Measurements from ENCODE around the gene GRID1.

- TF ChIP-seq POLR2A (IDR thresholded peaks at IDR 0.05) = no peak
- no peak for TF ChIP-seq CTCF (IDR thresholded peaks at IDR 0.05)
Measured at GRCh38 chr10:85916994-85917573, 449.5 kb downstream of the GRID1 start.

All from lower leg skin (tissue), 3 donors.